CMK (cell line): ENCODE results near the gene STRADB.
"Not testable (repeated sequence)": the region's sequence is repeated elsewhere in the genome, so short reads cannot be mapped to it uniquely, and the experiment has no call there.

ENCODE experiments used
- DNase-seq: peaks from one replicate; pipeline ENCODE4 v3.0.0-alpha.2; 2010; ENCODE audit warnings: low read depth

STRADB gene

DNA sequence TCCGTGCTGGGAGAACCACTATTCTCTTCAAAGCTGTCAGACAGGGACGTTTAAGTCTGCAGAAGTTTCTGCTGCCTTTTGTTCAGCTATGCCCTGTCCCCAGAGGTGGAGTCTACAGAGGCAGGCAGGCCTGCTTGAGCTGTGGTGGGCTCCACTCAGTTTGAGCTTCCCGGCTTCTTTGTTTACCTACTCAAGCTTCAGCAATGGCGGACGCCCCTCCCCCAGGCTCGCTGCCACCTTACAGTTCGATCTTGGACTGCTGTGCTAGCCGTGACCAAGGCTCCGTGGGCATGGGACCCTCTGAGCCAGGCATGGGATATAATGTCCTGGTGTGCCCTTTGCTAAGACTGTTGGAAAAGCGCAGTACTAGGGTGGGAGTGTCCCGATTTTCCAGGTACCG is 21.2 kb upstream of the STRADB start:
- not testable (repeated sequence) for DNase-seq

DNA sequence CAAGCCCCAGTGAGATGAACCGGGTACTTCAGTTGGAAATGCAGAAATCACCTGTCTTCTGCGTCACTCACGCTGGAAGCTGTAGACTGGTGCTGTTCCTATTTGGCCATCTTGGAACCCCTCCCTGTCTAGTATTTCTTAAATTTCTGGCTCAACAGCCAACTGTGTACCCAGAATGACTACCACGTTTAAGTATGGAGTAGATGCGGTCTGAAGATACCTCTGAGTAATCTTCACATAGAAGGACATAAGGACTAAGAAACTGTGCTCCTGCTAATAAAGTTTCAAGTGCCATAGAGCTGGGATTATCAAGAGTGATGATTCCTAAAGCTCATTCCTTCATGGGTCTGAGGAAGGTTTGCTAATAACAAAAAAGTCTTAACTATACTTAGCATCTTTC is 20.7 kb upstream of the STRADB start:
- DNase-seq = no peak

DNA sequence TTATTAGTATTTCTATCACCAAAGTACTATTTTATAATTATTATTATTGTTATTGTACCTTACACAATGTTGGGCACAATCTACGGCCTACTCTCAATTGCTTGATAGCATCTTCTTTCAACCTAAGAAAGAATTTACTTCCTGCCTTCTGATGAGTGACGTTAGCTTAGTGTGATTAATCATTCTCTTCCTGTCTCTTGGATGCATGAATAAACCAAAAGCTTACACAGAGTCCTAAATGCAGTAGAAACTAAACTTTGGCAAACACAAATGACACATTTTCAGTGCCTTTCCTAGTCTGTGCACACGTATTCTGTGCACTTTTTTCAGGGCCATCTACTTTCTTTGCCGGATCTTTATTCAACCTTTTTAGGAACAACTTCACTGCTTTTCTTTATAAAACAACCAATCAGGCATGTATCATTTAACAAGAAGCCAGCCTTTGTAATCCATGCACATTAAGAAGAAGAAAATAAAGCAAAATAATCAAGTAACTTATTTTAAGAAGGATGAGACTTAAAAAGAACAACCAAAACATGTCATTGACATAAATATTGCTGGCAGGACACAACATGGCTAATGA is 19.4 kb upstream of the STRADB start:
- no peak for DNase-seq

DNA sequence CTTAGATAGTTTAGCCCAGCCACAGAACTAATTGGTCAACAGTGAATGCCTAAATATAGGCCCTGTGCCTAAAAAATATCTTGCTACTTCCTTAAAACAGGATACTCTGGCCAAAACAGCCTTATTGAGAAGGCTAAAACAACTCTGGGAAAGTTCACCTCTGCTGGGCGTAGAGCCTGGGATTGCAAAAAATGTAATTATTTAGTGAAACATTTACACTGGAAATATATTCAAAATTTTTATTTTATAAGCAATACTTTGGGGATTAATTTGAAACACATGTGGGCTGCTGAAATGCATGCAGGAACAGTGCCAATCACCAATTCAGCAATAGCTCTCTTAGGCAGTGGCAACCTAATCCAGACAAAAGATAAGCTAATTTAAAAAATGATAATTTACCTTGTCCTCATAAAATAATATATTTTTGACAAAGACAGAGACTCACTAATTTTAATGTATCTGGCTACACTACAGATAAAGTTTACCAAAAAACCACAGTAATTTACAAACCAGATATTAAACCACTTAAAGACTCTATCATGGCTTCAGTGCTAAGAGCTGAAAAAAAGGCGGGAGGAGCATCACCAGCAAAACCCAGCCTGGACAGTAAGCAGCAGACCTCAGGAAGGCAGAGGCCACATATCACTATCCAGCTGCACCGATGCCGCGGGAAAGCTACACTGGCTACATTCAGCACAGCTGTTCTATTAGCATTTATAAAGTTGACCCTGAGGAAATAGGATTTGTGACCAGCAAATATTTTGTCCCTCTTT is 18.7 kb upstream of the STRADB start:
- DNase-seq = peak; percentile 61

DNA sequence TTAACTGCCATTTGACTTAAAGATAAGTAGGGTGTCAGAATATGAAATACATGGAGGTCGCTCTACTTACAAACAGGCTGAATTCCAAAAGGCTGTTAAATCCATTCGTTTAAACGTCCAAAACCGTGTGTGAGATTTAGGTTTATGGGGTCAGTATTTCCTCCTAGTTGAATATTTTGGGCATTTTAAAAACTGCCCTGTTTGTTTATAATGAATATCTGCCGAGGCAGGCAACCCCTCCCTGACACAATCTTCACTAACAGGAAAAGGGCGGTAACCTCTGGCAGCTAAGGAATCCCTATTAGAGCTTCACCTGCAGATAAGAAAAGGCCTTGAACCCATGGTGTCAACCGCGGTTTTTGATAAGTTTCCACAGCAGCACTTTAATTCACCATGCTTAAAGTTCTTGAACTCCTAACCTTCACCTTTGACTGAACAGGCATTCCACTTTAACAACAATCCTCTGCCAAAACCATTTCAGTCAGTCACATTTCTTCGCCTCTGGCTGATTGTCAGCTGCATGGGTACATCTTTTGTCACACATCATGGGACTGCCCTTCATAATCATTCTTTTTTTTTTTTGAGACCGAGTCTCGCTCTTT is 18.0 kb upstream of the STRADB start:
- no peak for DNase-seq

DNA sequence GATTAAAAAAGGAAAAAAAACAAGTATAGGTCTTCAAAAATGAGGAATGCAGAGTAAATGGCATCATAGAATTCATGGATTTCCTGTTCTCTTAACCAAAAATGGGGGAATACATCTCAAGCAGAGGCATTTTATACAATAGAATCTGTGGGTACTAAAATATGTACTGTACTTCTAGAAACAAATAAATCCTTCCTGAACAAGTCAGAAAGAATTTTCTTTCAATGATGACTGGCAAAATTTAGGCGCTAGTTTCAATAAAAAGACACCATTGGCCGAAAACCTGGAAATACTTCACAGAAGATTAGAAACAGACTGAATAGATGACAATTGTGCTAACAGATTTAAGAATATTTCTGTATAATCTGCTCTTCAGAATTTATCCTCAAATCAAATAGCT is 15.4 kb upstream of the STRADB start:
- DNase-seq = no peak

DNA sequence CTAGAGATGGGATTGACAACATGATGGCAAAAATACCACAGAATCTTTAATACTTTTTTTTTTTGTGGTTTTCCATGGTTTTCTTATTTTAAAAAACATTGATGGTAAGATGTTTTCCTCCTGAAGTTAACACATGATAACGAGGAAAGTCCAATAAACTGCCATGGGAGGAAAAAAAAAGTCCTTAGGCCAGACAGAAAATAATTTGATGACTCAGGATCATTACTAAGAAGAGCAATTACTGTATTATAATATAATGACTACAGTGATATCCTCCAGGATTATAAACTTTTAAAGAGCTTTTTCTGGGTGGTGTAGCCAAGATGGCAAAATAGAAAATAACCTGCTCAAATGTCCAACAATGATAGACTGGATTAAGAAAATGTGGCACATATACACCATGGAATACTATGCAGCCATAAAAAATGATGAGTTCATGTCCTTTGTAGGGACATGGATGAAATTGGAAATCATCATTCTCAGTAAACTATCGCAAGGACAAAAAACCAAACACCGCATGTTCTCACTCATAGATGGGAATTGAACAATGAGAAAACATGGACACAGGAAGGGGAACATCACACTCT is 12.1 kb upstream of the STRADB start:
- DNase-seq = not testable (repeated sequence)

DNA sequence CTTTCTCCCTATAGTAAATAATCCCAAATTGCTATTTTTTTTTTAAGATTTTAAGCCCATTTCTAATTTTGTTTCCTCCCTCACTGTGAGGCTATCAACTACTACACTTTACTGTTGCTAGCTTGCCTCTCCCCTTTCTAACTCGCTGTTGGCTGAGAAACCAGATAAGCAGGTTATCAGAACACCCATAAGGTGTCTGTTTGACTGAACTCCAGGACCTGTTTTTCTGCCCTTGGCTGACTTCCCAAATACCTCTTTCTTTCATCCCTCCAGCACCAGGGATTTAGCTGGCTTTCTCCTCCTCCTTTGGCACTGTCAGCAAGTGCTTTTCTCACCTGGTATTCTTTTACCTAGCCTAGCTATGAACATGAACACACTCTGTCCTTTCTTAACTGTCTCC is 11.4 kb upstream of the STRADB start:
- peak; percentile 73 for DNase-seq

DNA sequence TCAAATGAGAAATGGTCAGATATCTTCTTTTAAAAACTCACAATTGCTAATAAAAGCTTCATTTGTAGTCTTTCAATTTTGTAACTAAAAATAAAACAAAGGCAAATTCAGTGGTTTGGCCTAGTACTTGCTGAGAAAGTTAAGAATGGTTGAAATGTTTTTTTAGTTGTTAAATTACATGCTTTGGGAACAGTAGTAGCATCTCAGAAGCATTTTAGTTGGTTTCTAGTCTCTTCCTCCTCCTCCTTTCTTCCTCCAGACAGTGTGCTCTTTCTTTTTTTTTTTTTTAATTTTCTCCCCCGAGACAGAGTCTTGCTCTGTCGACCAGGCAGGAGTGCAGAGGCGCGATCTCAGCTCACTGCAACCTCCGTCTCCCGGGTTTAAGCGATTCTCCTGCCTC is 10.1 kb upstream of the STRADB start:
- no peak for DNase-seq

DNA sequence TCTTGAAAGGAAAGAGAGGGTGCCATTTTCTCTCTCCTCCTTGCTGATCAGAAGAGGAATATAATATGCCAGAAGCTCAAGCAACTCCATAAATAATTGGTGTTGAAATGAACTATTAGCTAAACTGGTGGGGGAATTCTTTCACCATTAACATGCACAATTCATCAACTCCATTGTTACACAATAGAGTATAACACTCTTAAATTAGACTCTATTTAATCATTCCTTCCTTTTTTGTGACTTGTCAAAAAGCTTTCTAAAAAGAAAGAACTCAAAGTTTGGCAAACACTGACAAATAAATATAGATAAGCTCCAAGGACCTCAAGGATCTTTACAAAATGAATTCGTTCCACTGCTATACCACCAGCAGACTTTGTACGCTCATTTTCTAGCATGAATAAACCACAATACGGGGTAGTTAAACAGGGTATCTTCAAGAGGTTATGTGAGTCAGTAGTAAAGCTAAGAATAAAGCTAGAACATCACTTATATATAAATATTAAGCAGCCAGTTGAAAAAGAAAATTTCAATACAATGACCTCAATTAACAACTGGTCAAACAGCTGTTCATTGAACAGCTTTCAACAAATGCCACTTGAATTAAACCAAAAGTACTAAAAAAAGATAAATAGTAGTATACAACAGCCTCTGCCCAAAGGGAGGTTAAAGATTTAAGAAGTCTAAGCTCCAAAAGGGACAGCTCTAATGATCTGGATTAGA is 6.6 kb upstream of the STRADB start:
- no peak for DNase-seq

DNA sequence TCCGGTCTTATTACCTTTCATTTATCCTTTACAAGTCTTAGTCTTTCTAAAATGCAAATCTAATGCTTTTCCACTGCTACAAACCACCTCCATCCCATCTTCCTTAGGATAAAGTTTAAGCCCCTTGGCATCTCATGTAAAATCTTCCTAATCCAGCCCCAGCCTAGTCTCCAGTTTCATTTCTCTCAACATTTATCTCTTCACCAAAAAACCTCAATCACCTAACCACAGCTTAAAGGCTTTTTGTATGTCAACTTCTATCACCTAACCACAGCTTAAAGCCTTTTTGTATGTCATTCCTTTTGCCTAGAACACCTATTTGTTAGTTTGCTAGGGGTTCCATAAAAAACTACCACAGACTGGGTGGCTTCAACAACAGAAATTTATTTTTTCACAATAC is 4.5 kb upstream of the STRADB start:
- no peak for DNase-seq

DNA sequence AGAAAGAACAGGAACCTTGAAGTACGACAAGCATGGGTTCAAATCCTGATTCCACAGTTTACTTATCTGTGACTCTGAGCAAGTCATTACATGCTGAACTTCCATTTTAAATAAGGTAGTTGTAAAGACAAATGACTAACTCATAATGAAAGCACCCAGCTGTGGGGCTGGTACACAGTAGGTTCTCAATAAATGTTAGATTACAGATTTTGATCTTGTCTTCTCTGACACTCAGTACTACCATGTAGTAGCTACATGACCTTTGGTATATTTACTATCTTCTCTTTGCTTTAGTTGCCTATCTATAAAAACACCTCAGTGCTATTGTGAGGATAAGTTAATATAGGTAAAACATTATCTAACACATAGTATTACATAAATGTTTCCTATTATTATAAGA is 3.5 kb upstream of the STRADB start:
- no peak for DNase-seq

DNA sequence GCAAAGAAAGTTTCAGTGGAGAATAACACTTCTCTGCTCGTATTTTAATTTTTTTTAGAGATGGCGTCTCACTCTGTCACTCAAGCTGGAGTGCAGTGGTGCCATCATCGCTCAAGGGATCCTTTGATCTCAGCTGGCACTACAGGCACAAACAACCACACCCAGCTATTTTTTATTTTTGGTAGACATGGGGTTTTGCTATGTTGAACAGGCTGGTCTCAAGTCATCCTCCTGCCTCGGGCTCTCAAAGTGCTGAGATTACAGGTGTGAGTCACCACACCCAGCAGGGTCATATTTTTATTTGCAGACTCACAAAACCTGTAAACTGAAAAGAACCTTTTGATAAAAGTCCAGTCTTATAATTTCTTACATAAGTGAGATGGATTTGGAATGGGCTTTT is 2.8 kb upstream of the STRADB start:
- DNase-seq = no peak

DNA sequence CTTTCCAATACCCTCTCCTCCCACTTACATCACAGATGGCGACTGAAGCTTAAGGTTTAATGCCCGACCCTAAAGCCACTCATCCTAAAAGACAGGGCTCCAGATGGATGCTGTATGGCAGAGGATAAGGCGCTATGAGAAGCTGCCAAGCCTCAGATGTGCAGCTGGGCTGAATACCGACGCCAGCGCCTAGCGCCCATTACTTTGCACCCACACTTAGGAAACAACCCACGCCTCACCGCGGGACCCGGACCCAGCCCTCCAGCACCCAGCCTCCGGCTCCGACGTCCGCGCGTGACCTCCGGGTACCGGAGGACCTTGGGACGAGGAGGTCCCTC is 617 bp upstream of the STRADB start:
- no peak for DNase-seq

DNA sequence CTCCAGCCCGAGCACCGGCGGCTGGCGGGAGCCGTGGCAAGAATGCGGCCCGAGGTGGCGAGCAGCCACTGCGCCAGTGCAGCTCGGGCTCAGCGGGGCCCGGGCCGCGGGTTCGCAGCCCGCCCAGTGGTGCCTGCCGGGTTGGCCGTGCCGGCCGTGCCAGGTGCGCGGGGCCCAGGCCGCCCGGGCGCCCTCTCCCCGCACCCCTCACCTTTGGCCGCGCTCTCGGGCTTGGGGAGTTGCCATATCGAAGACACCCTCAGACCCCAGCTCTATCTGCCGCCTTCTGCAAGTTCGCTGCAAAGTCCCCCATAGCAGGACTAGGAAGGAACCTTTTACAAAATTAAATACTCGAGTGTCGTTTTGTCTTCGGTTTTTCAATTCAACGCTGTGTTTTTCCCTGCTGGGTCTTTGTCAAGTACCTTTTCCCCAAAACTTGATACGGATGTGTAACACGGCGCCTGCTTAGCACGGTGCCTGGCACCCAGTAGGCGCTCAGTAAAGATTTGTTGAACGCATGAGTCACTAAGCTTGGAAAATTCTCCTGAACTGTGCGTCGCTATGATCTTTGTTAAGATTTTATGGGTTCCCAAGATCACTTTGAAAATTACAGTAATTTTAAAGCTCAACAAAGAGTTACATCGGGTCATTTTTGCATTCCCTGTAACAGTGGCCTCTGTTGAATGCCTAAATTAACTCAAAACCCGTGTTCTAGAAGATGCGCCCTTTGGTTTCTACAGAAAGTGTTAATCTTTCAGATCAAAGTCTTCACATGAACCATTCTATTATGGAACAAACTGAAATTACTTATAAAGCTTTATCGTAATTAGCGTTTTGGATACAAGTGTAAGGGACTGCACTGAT is 750 bp downstream of the STRADB start:
- no peak for DNase-seq

DNA sequence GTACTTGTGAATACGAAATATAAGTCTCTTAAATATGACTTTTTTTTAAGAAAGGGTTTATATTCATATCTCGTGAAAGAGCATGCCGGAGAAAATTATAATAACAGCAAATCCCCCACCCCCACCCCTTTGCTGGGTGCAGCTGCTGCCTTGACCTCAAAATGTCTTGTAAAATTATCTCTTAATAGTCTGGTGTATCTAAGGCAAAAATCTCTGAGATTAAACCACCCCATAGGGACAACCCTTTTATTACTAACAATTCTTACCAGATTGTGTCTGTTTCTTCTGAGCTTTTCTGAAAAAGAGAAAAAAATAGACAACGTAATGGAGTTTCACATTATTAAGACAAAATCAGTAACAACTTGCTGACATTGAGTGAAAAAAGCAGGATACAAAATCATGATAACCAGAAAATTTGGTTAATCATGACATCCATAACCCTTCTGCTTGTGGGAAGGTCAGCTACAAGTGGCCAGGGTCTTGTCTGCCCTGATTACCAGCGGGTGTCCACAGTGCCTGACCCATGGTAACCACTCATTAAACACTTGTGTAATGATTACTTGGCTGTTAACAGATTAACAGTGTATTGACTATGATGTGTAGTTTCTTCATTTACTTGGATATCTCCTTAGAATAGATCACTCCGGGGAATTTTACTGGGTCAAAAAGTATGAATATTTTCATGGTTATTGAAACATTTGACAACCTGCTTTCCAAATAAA is 1.5 kb downstream of the STRADB start:
- no peak for DNase-seq

DNA sequence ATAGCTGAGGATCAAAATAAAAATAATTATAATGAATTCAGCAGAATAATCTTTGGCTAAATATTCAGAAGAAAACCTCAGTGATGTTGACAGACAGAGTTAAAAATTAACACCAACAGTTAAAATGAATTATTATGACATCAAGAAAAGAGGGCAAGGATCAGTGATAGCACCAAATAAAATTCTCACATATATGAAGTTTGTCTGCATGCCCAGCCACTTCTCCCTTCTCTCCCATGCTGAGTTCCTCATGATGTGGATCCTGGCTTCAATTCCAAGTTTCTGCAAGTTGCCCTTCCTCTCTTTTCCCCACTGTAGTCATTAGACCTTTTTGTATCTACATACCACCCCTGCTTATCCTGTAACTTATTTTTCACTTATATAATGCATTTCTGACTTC is 6.8 kb downstream of the STRADB start:
- DNase-seq = no peak

DNA sequence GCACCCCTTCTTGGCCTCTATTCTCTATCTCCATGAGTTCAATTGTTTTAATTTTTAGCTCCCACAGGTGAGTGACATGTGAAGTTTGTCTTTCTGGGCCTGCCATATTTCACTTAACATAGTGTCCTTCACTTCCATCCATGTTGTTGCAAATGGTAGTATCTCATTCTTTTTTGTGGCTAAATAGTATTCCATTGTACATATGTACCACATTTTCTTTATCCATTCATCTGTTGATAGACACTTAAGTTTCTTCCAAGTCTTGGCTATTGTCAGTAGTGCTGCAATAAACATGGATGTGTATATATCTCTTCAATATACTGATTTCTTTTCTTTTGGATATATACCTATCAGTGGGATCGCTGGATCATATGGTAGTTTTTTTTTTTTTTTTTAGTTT is 9.0 kb downstream of the STRADB start:
- DNase-seq = no peak

DNA sequence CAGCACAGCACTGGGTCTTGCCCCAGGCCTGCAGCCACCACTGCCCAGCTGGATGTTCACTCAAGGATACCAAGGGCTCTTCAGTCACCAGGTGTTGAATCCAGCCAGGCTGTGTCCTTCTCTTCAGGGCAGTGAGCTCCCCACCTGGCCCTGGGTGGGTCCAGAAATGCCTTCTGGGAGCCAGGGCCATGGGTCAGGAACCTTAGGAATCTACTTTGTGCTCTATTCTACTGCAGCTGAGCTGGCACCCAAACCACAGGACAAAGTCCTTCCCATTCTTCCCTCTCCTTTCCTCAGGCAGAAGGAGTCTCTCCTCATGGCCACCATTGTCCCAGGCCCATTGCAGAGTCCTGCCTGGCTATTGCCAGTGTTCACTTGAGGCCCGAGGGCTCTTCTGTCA is 13.0 kb downstream of the STRADB start:
- no peak for DNase-seq

DNA sequence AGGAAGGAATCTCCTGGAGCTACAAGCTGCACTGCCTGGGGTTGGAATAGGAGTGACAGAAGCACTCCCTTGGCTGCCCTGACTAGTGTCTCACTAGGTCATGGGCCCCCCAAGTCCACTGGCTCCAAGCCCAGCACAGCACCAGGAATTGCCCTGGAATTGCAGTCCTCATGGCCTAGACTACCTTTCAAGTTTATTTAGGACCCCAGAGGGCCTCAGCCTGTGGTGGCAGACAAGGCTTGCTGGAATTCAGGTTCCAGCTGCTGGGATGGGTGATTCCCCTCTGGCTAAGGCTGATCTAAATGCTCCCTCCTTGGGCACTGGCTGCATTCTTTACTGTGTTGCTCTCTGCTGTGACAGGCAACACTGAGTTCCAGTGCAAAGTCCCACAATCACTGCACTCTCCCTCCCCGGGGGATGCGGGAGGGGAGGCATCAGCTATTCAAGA is 14.0 kb downstream of the STRADB start:
- no peak for DNase-seq

DNA sequence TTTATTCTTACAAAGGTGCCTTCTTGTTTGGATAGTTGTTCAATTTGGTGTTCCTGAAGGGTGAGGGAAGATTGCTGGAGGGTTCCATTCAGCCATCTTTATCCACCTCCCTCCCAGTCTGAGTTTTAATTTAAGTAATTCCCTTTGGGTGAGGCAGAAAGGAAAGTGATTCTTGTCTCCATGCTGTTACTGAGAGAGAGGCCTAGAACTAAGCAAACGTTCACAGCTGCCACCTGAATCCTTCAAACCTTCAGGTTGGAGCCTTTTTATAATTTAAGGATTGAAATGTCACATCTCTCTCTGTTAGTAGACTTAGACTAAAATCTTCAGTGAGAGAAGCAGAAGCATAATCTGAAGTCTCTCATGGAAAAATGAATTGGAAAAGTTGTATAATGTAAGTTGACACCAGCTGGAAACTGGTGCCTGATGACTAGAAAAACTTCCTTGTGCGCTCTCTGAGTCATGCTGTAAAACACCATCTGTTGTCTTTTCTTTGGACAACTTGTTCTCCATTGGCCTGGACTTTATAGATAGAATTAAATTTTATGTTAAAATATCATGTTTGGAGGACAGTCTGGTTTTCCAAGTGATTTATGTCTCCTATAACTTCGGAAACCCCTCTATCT is 14.6 kb downstream of the STRADB start:
- no peak for DNase-seq
